B cell (primary cell): ENCODE measurements around the gene POTEF.
"Not testable (repeated sequence)": the region's sequence is repeated elsewhere in the genome, so short reads cannot be mapped to it uniquely, and the experiment has no call there.

Experiments used
- EZH2 ChIP-seq: IDR thresholded peaks from 2 replicates; pipeline ENCODE4 v1.6.1; 2012; ENCODE audit warnings: borderline replicate concordance, low read depth, mild to moderate bottlenecking, moderate library complexity, low read length; ENCODE audit not compliant: insufficient read depth, poor library complexity, severe bottlenecking
- TF ChIP-seq, protein P1 (sequence below): fragments of 200-600 bp; IDR thresholded peaks from one replicate; pipeline ENCODE4 v1.8.0; 2022; ENCODE audit warnings: antibody characterized with exemption, mild to moderate bottlenecking

GRCh38 chr2:130139331-130140280 is 10.6 kb upstream of the POTEF start:
- TF ChIP-seq, protein P1, sequence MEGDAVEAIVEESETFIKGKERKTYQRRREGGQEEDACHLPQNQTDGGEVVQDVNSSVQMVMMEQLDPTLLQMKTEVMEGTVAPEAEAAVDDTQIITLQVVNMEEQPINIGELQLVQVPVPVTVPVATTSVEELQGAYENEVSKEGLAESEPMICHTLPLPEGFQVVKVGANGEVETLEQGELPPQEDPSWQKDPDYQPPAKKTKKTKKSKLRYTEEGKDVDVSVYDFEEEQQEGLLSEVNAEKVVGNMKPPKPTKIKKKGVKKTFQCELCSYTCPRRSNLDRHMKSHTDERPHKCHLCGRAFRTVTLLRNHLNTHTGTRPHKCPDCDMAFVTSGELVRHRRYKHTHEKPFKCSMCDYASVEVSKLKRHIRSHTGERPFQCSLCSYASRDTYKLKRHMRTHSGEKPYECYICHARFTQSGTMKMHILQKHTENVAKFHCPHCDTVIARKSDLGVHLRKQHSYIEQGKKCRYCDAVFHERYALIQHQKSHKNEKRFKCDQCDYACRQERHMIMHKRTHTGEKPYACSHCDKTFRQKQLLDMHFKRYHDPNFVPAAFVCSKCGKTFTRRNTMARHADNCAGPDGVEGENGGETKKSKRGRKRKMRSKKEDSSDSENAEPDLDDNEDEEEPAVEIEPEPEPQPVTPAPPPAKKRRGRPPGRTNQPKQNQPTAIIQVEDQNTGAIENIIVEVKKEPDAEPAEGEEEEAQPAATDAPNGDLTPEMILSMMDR, result not testable (repeated sequence)
- not testable (repeated sequence) for TF ChIP-seq EZH2
